SK-N-SH treated with all-trans-retinoic acid at 6 μM for 48 hours (cell line): ENCODE measurements around the gene MAP7D1.

ENCODE experiments used
- ATAC-seq: fragments of 200-7000 bp; cut with Tn5 transposase; 3 replicates; pipeline ENCODE4 v1.9.1; 2020; ENCODE audit warnings: mild to moderate bottlenecking, moderate library complexity
- ARNTL ChIP-seq: fragments of 450-650 bp; formaldehyde crosslinking; IDR thresholded peaks from 2 replicates; pipeline ENCODE4 v1.5.0; 2020; ENCODE audit warnings: low read depth, mild to moderate bottlenecking, moderate library complexity, borderline replicate concordance
- BACH2 ChIP-seq: fragments of 250-450 bp; sonication (Bioruptor Pico); IDR thresholded peaks from 2 replicates; pipeline ENCODE4 v1.9.0; 2021; ENCODE audit warnings: mild to moderate bottlenecking, borderline replicate concordance
- CSDC2 ChIP-seq: fragments of 250-450 bp; sonication (Bioruptor Pico); IDR thresholded peaks from 2 replicates; pipeline ENCODE4 v1.5.0; 2020; ENCODE audit warnings: mild to moderate bottlenecking, moderate library complexity
- ISL1 ChIP-seq: fragments of 250-450 bp; sonication (Bioruptor Pico); IDR thresholded peaks from 2 replicates; pipeline ENCODE4 v2.1.2; 2022; ENCODE audit warnings: mild to moderate bottlenecking, moderate library complexity
- OSR1 ChIP-seq: fragments of 250-450 bp; sonication (Bioruptor Pico); IDR thresholded peaks from 2 replicates; pipeline ENCODE4 v1.8.0; 2022; ENCODE audit warnings: moderate library complexity, mild to moderate bottlenecking, inconsistent platforms
- PPARA ChIP-seq: fragments of 250-450 bp; sonication (Bioruptor Pico); IDR thresholded peaks from 2 replicates; pipeline ENCODE4 v1.5.0; 2020; ENCODE audit warnings: mild to moderate bottlenecking, borderline replicate concordance
- RARB ChIP-seq: fragments of 250-450 bp; sonication (Bioruptor Pico); IDR thresholded peaks from 2 replicates; pipeline ENCODE4 v1.8.0; 2021; ENCODE audit warnings: mild to moderate bottlenecking, moderate library complexity
- SNAI2 ChIP-seq: fragments of 250-450 bp; sonication (Bioruptor Pico); IDR thresholded peaks from 2 replicates; pipeline ENCODE4 v1.5.0; 2020; ENCODE audit warnings: mild to moderate bottlenecking, moderate library complexity
- TCF4 ChIP-seq: fragments of 250-450 bp; sonication (Bioruptor Pico); IDR thresholded peaks from 2 replicates; pipeline ENCODE4 v1.8.0; 2021; ENCODE audit warnings: mild to moderate bottlenecking, moderate library complexity, borderline replicate concordance
- TOX ChIP-seq: fragments of 250-450 bp; sonication (Bioruptor Pico); IDR thresholded peaks from 2 replicates; pipeline ENCODE4 v1.8.0; 2021; ENCODE audit warnings: mild to moderate bottlenecking, moderate library complexity, borderline replicate concordance
- ZC3H10 ChIP-seq: fragments of 250-450 bp; sonication (Bioruptor Pico); IDR thresholded peaks from 2 replicates; pipeline ENCODE4 v1.5.1; 2021; ENCODE audit warnings: mild to moderate bottlenecking, moderate library complexity
- ZFP30 ChIP-seq: fragments of 450-650 bp; formaldehyde crosslinking; IDR thresholded peaks from 2 replicates; pipeline ENCODE4 v1.5.0; 2022; ENCODE audit warnings: mild to moderate bottlenecking, moderate library complexity
- ZNF565 ChIP-seq: fragments of 450-650 bp; formaldehyde crosslinking; conservative IDR thresholded peaks from 2 replicates; pipeline ENCODE4 v1.5.0; 2020; ENCODE audit warnings: low read depth, mild to moderate bottlenecking, moderate library complexity
- ZNF70 ChIP-seq: fragments of 450-650 bp; formaldehyde crosslinking; IDR thresholded peaks from 2 replicates; pipeline ENCODE4 v1.5.0; 2020; ENCODE audit warnings: mild to moderate bottlenecking, moderate library complexity
- TF ChIP-seq, protein P1 (sequence below): fragments of 250-450 bp; sonication (Bioruptor Pico); IDR thresholded peaks from 2 replicates; pipeline ENCODE4 v1.5.1; 2020; ENCODE audit warnings: low read depth, mild to moderate bottlenecking, moderate library complexity
- TF ChIP-seq, protein P2 (sequence below): fragments of 250-450 bp; sonication (Bioruptor Pico); IDR thresholded peaks from 2 replicates; pipeline ENCODE4 v1.8.0; 2021; ENCODE audit warnings: low read depth, mild to moderate bottlenecking, moderate library complexity, borderline replicate concordance
- TF ChIP-seq, protein P3 (sequence below): fragments of 250-450 bp; sonication (Bioruptor Pico); IDR thresholded peaks from 2 replicates; pipeline ENCODE4 v1.8.0; 2020; ENCODE audit warnings: mild to moderate bottlenecking, moderate library complexity, borderline replicate concordance
- TF ChIP-seq, protein P4 (sequence below): fragments of 250-450 bp; sonication (Bioruptor Pico); IDR thresholded peaks from 2 replicates; pipeline ENCODE4 v1.5.0; 2020; ENCODE audit warnings: mild to moderate bottlenecking, moderate library complexity

Gene MAP7D1

DNA sequence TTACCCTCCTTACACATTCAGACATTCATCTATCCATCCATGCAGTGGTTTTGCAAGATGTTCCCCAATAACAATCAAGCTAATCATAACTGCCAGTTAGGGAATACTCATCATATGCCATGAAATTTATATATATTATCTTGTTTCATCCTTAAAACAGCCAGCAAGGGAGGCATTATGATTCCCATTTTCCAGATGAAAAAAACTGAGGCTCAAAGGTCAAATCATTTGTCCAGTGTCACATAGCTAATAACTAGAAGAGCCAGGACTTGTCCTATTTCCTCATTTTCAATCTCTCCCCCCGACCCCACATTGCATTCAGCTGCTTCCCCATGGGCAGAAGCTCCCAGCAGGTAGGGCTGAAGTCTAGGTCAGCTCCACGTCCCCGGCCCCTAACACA is 23.9 kb upstream of the MAP7D1 start (continued):
- TF ChIP-seq, protein P1, sequence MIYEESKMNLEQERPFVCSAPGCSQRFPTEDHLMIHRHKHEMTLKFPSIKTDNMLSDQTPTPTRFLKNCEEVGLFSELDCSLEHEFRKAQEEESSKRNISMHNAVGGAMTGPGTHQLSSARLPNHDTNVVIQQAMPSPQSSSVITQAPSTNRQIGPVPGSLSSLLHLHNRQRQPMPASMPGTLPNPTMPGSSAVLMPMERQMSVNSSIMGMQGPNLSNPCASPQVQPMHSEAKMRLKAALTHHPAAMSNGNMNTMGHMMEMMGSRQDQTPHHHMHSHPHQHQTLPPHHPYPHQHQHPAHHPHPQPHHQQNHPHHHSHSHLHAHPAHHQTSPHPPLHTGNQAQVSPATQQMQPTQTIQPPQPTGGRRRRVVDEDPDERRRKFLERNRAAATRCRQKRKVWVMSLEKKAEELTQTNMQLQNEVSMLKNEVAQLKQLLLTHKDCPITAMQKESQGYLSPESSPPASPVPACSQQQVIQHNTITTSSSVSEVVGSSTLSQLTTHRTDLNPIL (CRISPR knock-in tag), result no peak
- TF ChIP-seq PPARA (CRISPR knock-in tag), result no peak

DNA sequence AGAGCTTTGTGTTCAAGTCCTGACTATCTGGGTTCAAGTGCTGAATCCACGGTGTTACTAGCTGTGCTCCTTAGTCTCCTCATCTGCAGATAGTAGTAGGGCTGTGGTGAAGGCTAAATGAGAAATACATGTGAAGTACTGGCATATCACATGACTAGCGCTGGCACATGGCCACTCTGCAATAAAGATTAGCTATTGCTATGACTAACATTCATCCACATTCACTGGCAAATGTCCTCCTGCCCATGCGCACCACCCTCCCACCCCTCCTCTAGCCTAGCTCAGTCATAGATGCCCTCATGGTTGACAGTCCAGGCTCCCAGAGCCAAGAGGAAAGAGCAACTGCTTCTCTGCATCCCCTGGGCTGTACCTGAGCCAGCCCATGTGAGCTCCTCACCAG is 22.5 kb upstream of the MAP7D1 start:
- ATAC-seq, result peak; percentile 84
- no peak for TF ChIP-seq ZC3H10 (CRISPR knock-in tag)
- TF ChIP-seq BACH2 (CRISPR knock-in tag), result no peak

DNA sequence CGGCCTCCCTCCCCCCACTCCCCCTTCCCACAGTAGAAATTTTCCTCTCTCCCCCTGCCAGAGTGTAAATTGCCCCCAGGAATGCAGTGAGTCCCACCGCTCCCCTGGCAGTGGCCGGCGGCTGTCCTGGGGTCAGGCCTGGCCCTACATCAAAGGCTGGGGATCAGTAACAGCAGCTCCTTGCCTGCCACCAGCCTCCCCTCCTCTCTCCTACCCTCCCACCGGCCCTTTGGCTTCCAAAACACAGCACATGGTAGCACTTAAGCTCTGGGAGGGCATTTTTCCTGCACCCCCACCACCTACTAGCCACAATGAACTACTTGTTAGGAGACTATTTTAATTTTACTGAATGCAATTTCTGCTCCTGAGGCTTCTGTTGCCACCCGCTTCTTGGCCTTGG is 21.9 kb upstream of the MAP7D1 start:
- ATAC-seq, result no peak

DNA sequence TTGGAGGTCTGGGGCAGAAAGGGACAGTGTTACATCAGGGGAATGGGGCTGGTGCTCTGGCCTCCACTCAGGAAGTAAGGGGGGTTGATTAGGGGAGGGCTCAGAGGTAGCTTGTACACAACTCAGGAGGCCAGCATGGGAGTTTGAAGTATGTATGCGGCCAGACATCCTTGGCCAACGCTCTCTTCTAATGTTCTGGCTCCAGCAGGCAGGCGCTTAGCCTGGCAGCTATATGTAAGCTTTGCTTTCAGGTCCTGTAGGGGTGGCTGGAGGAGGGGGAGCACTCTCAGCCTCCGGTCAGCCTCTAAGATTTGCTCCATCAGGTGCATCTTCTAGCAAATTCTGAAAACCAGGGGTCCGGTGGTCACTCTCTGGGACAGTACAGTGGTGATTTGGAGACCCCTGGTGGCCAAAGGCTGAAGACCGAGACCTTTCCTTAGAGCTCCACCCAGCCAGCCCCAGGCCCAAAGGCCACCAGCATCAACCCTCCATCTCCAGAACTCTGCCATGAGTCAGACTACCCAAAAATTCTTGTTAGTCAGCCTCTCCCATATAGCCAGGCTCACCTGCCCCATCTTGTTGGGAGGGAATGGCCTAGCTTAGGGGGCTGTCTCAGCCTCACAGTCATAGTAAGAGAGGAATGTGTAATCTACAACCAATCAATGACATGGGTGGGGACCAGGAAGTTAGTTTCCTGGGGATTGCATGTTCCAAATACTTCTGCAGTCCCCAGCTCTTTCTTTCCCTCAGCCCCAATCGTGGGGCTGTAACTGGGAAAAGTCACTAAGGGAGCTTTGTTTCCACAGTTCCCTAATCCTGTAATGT is 21.2 kb upstream of the MAP7D1 start:
- ATAC-seq, result peak; percentile 85
- TF ChIP-seq RARB (no peak), BACH2 (CRISPR knock-in tag) (no peak), ZNF70 (CRISPR knock-in tag) (no peak), OSR1 (CRISPR knock-in tag) (no peak), ISL1 (CRISPR knock-in tag) (no peak), CSDC2 (CRISPR knock-in tag) (no peak), PPARA (CRISPR knock-in tag) (no peak), ZC3H10 (CRISPR knock-in tag) (no peak), TCF4 (no peak), SNAI2 (CRISPR knock-in tag) (no peak), ARNTL (no peak), ZFP30 (CRISPR knock-in tag) (no peak)
- TF ChIP-seq, protein P2, sequence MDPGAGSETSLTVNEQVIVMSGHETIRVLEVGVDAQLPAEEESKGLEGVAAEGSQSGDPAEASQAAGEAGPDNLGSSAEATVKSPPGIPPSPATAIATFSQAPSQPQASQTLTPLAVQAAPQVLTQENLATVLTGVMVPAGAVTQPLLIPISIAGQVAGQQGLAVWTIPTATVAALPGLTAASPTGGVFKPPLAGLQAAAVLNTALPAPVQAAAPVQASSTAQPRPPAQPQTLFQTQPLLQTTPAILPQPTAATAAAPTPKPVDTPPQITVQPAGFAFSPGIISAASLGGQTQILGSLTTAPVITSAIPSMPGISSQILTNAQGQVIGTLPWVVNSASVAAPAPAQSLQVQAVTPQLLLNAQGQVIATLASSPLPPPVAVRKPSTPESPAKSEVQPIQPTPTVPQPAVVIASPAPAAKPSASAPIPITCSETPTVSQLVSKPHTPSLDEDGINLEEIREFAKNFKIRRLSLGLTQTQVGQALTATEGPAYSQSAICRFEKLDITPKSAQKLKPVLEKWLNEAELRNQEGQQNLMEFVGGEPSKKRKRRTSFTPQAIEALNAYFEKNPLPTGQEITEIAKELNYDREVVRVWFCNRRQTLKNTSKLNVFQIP (CRISPR knock-in tag), result no peak
- TF ChIP-seq, protein P1 (CRISPR knock-in tag), result no peak
- TF ChIP-seq, protein P3, sequence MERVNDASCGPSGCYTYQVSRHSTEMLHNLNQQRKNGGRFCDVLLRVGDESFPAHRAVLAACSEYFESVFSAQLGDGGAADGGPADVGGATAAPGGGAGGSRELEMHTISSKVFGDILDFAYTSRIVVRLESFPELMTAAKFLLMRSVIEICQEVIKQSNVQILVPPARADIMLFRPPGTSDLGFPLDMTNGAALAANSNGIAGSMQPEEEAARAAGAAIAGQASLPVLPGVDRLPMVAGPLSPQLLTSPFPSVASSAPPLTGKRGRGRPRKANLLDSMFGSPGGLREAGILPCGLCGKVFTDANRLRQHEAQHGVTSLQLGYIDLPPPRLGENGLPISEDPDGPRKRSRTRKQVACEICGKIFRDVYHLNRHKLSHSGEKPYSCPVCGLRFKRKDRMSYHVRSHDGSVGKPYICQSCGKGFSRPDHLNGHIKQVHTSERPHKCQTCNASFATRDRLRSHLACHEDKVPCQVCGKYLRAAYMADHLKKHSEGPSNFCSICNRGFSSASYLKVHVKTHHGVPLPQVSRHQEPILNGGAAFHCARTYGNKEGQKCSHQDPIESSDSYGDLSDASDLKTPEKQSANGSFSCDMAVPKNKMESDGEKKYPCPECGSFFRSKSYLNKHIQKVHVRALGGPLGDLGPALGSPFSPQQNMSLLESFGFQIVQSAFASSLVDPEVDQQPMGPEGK (CRISPR knock-in tag), result no peak

More for the DNA sequence above, 21.9 kb upstream of the MAP7D1 start:
- TF ChIP-seq TCF4, result no peak
- no peak for TF ChIP-seq ISL1 (CRISPR knock-in tag)
- no peak for TF ChIP-seq RARB
- no peak for TF ChIP-seq ZNF565 (CRISPR knock-in tag)
- TF ChIP-seq SNAI2 (CRISPR knock-in tag), result no peak
- TF ChIP-seq TOX (CRISPR knock-in tag), result no peak
- no peak for TF ChIP-seq ZNF70 (CRISPR knock-in tag)
- TF ChIP-seq, protein P4, sequence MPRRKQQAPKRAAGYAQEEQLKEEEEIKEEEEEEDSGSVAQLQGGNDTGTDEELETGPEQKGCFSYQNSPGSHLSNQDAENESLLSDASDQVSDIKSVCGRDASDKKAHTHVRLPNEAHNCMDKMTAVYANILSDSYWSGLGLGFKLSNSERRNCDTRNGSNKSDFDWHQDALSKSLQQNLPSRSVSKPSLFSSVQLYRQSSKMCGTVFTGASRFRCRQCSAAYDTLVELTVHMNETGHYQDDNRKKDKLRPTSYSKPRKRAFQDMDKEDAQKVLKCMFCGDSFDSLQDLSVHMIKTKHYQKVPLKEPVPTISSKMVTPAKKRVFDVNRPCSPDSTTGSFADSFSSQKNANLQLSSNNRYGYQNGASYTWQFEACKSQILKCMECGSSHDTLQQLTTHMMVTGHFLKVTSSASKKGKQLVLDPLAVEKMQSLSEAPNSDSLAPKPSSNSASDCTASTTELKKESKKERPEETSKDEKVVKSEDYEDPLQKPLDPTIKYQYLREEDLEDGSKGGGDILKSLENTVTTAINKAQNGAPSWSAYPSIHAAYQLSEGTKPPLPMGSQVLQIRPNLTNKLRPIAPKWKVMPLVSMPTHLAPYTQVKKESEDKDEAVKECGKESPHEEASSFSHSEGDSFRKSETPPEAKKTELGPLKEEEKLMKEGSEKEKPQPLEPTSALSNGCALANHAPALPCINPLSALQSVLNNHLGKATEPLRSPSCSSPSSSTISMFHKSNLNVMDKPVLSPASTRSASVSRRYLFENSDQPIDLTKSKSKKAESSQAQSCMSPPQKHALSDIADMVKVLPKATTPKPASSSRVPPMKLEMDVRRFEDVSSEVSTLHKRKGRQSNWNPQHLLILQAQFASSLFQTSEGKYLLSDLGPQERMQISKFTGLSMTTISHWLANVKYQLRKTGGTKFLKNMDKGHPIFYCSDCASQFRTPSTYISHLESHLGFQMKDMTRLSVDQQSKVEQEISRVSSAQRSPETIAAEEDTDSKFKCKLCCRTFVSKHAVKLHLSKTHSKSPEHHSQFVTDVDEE, result no peak
- TF ChIP-seq, protein P3 (CRISPR knock-in tag), result no peak
- TF ChIP-seq ARNTL, result no peak
